ENCODE data around the gene MAML3. TPM values are rescaled to one million over a fixed set of nuclear protein-coding genes. Genes with fewer than 3 reads are reported as not detected.

Gene MAML3
- polyA plus RNA-seq, 5 donors = 13.3 to 19.2 (median 16.8) TPM

- DNase-seq = no peak
Measured at GRCh38 chr4:140127422-140127821, 26.6 kb downstream of the MAML3 start.

DNA sequence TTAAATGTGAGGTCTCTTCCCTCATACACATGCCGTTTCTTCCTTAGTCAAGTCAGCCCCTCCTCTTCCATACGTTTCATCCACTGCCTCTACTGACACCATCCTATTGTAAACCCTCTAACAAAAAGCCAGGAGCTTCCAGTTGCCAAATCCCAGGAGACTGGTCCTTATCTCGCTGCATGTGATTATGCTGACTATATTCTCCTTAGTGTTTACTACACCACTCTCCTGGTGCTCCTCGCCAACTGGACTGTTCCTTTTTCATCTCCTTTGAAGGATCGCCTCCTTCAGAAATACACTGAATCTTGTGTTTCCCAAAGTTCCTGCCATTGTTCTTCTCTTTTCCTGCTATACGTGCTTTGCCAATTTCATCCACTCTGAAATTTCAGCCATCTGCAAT is 27.7 kb downstream of the MAML3 start:
- no peak for DNase-seq

DNA sequence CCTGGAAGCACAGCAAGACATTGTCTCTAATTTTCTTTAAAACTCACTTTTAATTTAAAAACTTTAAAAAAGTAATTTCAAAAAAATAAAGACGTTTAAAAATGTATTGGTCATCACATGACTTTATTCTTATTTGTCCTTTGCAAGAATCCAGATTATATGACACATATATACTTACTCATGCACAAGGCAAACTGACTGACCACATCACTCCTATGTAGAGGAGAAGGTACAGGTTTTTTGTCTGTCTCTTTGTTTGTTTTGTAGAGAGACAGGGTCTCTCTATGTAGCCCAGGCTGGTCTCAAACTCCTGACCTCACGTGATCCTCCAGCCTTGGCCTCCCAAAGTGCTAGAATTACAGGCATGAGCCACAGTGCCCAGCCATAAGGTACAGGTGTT is 28.6 kb downstream of the MAML3 start:
- no peak for DNase-seq

- DNase-seq = no peak
Measured at GRCh38 chr4:140123666-140124377, 30.2 kb downstream of the MAML3 start.

DNA sequence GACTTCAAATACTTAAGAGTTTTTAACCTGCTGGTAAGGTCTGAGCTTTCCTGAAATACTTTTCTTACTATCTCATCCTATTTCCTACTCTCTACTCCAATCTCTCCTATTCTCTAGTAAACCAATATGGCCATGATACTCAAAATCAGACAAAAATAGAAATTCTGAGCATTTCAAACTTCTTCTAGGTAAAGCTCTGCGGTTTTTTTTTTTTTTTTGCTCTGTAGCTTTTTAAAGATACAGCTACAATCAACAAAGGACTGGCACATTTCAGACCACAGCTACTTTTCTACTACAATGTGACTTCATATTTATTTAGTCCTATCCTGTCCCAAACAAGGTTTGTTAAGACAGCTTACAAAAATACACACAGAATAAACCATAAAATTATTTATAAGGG is 31.1 kb downstream of the MAML3 start:
- no peak for DNase-seq

- DNase-seq = no peak
Measured at GRCh38 chr4:140121646-140122045, 32.3 kb downstream of the MAML3 start.

- no peak for DNase-seq
Measured at GRCh38 chr4:140118931-140119640, 34.9 kb downstream of the MAML3 start.

DNA sequence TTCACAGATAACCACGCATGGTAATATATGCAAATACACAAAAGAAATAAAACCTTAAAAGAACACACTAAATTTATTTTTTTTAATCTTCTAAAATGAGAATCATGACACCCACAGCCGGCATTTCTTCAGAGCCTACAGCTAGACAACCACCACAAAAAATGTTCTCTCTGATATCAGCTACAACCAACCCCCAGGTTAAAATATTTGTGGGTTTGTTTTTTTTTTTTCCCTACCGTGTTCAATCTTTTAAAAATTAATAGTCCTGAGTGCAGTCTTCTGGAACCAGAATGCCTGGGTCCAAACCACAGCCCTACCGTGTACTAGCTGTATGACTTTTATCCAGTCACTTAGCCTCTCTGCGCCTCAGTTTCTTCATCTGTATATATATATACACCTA is 36.0 kb downstream of the MAML3 start:
- no peak for DNase-seq

DNA sequence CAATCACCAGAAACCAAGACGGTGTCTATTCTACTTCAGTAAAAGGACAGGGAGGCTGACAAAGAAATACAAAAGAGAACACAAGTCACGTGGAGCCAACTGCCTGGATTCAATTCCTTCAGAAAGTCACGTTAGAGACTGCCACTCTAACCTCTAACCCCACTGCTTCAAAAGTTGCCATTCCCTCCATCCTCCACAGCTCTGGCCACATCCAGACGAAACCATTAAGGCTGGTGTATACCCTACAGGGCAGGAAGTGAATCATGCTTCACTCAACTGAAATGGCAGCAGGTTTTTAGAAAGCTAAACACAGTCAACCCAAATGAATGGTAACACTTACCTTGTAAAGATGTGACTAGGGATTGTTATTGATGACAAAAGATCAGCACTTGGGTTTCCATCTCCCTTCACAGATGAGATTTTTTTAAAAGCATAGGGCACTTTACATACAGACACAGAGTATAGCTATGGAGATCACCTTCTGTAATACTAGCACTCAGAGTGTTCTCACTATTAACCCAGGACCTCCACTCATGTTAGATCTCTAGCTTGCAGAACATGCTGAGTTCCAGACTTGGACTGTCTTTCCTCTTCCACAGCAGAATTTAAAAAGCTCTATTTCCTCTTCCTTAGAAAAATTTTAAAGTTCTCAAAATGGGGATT is 37.4 kb downstream of the MAML3 start:
- DNase-seq = no peak

- DNase-seq = no peak
Measured at GRCh38 chr4:140115140-140115539, 38.8 kb downstream of the MAML3 start.

- DNase-seq = no peak
Measured at GRCh38 chr4:140113653-140114052, 40.3 kb downstream of the MAML3 start.

- DNase-seq = no peak
Measured at GRCh38 chr4:140112576-140112975, 41.4 kb downstream of the MAML3 start.

GRCh38 chr4:140111256-140111655 is 42.7 kb downstream of the MAML3 start:
- DNase-seq = no peak

DNA sequence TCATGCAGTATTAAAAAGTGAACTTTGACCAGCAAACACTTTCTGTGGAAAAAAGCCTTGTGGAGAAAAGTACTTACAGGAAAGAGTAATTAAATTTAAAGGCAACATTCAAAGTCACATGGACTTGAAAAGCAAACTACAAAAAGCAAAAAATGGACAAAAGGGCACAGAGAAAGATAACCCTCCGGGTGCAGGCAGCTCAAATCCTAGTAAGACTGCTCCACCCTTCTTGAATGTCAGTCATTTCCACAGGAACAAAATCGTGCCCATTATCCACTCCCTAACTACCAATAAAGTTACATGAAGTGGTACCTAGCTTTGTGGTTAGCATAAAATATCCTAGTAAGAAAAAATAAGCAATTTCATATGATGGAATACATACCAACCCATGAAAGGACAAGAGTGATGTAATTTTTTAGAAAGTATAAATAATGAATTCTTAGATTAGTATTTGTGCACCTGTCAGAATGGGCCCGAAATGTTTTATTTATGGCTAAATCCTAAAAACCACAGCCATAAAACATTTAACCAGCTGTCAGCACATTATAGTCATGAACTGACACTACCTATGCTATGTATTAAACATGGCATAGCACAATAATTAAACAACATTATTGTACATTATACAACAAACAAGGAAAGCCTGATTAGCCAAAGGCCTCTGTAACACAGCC is 43.3 kb downstream of the MAML3 start:
- no peak for DNase-seq

DNA sequence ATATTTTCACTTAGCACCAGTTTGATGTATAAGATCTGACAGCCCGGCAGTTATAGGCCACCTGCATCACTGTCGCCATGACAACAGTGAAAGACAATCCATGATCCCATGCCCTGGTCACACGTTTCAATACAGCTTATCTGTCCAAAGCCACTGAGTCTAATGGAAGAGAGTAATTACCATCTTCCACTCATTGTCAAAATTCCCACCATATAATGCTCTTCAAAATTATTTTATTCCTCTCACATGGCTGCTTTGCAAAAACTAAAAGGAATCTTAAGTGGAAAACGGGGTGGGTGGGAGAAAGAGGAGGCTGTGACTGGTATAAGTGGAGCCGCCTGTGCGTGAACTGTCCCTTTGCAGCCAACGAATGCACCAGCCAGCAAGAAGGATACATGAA is 44.2 kb downstream of the MAML3 start:
- no peak for DNase-seq

DNA sequence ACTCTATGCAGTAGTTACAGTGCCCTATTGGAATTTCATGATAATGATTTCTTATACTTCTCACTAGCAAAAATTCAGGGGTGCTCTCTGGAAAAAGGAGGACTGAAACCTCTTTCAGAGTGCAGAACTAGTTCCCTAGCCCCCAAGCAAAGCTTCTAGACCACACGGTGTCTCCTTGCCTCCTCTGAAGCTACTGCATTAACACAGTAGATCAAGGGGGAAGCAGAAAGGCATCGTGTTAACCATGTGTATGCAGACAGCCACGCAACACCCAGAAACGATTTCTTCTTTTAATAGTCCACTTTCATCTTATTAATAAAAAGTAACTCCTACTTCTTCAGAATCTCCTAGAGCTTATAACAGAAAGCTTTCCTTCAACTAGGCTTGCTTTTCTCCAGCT is 44.7 kb downstream of the MAML3 start:
- no peak for DNase-seq

DNA sequence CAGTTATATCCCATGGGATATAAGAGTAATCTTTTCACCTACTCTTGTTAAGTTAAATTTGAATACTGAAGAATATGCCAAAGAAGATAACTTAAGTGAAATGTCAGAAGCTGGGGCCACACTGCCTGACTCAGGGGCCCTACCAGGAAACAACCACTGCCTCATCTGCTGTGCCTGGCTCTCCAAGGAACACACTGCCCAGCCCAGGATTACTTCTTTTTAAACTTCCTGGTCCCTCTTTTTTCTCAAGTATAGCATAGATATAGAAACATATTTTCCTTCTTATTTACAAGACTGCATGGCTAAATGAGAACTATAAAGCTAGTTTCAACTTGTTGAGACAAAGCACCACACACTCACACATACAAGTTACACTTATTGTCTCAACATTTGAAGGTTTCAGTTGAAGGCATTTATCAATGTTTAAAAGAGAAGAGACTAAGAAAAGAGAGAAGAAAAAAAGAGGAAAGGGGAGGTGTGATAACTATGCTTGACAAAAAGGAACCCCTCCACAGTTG is 45.2 kb downstream of the MAML3 start:
- DNase-seq = no peak

- DNase-seq = no peak
Measured at GRCh38 chr4:140108243-140108642, 45.7 kb downstream of the MAML3 start.

DNA sequence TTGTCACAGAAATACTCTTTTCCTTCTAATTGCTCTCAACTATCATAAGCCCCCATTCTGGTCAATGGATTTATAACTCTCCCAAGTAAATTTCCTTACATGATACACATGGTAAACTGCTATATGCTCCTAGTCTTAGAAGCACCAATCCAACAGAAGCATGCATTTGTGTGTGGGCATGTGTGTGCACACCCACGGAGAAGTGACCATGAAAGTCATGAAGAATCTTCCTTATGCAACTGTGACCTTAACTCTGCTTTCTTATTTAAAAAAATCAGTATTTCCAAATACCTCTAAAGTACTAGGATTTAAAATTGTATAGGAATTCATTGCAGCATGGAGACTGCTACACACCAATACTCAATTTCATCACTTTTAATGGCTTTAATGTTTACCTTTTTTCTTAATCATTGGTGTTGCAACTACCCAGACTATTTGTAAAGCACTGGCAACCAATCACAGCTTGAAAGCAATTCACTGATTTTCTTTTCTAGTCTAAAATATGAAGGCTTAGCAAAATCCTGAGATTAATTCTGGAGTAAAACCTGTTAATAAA is 47.6 kb downstream of the MAML3 start:
- DNase-seq = no peak

DNA sequence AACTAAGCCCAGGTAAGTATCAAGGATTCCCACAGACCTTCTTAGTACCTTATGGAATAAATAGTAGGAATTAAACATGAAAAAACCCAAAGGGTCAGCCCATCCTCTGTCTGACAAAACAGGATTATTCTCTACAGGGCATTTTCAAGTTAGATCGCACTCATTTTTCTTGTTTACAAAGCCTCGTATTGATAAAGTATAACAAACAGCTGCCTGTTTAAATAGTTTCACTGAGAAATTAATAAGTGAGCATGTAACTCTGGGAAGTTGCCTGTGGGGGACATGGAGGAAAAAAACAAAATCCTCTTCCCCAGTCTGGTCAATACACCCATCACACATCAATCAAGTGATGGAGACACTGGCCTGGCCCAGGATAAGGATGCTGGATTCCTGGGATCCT is 48.5 kb downstream of the MAML3 start:
- DNase-seq = no peak

- no peak for DNase-seq
Measured at GRCh38 chr4:140103676-140104075, 50.3 kb downstream of the MAML3 start.

- DNase-seq = no peak
Measured at GRCh38 chr4:140102421-140102820, 51.6 kb downstream of the MAML3 start.

All from right lung (tissue), 5 donors.